Activated CD8-positive, alpha-beta memory T cell treated with anti-CD3 and anti-CD28 coated beads, Interleukin-2, amount 50 U/mL, for 4 hours (primary cell): ENCODE data around the gene HES1.

Source experiments
- DNase-seq: peaks from one replicate; pipeline ENCODE4 v3.0.0-alpha.2; 2020

Gene HES1

DNA sequence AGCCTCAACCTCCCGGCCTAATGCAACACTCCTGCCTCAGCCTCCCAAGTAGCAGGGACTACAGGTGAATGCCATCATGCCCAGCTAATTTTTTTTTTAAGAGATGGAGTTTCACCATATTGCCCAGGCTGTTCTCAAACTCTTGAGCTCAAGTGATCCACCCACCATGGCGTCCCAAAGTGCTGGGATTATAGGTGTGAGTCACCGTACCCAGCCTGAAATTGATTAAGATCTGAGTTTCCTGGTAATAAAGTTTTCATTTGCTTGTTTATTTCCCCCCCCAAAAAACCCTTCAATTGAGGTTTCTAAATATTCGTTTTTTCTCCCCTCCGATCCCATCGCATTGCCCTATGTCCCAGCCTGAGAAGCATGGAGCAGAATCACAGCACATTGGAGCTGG, 39.0 kb downstream of the HES1 start:
- DNase-seq: no peak

DNA sequence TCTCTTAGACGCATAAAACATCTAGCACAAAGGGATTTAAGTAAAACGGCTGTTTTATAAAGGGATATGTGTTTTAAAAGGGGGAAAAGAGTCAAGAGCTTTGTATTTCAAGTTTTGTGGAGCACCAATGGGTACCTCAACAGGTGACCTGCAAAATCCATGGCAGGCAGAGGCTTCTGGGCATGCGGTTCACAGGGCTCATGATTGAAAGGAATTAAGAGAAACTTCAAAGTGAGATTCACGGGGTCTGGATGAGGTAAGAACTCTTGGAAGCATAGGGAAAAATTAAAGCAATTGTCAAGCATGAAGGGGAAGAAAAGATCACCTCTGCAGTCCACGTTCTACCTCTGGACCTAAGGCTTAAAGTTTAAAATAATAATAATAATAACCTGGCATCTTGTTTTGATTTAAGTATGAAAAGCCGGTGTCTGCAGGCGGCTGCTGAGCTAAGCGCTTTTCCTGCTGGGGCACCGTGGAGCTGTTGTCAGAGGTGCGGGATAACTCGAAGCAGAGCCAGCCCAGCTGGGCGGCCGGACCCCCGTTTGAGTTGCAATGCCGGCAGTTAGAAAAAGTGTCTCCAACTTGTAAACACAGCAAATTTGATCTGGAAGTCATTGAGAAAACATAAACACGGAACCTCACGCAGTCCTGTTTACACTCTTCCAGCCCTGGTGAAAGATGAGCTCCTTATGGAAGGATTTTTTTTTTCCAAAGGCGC, 40.5 kb downstream of the HES1 start:
- no peak for DNase-seq

DNA sequence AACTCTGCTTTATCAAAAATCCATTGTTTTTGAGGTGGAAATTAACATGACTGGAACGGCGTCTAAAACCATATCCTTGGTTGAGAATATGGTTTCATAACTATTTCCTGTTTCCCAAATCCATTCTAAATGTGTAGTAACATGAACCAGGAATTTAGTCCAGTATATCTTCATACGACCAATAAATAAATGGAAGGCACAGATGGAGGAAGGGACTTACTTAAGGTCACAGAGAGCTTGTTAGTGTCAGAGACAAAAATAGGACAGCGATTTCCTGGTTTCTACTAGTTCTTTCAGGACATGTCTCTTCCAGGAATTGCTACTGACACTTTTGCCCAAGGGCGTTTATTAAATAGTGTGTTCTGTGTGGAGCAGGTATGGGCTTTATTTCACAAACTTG, 41.2 kb downstream of the HES1 start:
- DNase-seq: no peak

DNA sequence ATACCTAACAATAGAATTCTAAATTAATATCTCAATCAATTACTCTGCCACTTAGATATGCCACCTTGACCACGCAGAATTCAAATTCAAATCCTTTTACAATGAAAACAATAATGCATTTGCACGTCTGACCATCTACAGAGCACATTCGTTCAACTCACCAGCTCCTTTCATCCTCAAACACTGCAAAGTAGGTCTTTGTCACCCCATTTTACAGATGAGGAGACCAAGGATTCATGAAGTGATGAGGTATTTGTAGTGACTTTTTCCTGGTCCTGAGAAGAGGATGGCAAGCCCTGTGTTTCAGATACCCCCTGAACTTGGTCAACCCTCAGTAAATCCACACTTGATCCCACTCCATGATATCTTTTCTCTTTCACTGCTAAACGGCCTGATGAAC, 42.2 kb downstream of the HES1 start:
- no peak for DNase-seq

DNA sequence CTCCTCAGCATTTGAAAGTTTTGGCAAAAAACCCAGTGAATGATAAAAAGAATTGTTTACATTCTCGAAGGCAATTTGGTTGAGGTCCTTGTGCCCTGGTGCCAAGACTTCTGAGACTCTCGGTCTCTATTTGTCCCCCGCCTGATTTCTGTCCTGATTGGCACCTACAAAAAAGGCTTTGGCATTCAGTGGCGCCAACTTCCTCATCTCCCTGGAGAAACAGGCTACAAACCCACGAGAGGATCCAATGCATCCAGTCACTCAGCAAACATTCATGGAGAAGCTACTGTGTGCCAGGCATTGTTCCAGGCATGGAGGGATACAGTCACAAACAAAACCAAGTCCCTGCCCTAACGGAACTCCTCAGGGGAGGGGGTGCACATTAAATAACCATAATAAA, 42.7 kb downstream of the HES1 start:
- DNase-seq: no peak

DNA sequence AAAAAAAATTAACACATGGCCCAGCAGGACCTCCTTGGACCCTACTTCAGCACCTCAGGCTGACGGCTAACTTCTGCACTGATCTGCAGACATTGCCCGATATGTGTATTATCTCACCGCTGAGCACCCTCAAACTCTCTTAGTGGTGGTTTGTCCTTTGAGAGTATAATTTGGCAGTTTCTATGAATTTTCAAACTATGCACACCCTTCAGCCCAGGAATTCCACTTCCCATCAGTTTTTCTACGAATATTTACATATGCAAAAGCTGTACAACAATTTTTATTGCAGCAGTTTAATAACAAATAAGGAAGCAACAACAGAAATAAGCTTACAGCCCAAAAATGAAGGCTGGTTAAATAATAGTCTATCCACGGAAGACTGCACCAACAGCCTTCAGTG, 44.6 kb downstream of the HES1 start:
- no peak for DNase-seq

DNA sequence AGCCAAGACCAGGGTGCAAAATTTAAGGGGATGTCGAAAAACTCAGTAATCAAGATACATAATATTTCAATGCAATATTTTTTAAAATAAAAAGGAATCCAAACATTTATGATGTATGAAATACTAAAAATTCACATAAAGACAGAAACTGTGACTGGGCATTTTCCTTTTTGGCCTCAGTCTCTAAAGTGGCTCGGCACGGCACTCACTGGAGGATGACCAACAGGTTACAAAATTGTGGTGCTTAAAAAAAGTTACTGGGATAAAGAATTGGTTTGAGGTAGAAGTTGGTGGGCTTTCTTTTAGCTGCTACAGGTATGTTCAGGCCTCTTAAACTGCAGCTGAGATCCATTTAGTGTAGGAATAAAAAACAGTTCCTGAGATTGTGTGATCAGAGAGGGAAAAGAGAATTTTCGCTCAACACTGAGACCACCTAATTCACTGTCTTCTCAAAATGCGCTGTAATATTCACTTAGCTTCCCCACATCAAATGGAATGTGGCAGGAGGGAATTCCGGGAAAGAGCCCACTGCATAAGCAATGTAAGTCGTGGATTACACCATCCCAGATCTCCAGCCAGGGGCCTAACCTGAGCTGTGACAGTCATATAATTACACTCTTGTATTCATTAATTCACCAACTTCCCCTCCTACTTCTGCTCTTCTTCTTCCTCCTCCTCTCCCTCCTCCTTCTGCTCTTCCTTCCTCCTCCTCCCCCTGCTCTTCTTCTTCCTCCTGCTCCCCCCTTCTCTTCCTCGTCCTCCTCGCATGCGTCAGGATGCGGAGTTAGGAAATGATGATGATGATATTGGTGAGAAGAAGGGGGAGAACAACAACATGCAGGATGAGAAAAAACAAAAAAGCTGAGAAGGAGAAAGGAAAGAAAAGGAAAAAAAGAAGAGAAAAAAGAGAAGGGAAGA, 45.9 kb downstream of the HES1 start:
- no peak for DNase-seq

DNA sequence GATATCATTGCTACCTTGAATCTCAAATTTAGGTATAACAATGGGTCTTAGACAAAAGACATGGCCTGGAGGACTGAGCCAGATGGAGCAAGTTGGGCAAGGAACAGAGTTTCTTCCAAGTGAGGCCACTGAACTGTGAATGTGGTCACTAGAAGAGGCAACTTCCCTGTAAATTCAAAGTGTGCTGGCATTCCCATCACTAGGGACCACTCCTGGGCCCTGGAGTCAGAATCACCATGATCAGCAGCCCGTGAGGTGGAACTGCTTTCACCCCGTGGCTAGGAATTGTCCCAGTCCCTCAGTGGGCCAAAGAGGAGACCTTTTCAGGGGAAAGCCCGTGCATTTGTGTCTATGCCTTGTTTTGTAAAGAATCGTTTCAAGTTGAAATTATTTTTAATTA, 47.3 kb downstream of the HES1 start:
- no peak for DNase-seq

DNA sequence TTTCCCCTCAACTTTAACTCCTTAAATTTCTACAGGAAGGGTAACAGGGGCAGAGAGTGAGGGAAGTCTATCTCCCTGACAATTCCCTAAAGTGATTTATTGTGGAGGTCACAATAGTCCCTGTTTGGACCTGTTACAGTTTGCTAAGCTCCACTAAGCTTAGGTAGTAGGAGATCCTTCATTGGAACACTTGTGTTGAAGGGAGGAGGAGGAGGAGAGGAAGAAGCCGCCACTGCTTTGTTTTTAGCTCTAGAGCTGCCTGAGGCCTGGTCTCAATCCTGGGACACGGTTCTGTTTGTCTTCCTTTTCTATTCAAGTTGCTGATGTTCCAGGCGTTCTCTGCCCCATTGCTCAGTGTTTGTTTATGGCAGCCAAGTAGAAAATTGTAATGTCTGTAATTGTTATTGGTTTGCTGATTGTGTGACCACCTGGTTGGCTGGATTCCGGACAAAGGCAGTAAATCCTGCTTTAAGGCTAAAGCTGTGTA, 48.4 kb downstream of the HES1 start:
- no peak for DNase-seq

DNA sequence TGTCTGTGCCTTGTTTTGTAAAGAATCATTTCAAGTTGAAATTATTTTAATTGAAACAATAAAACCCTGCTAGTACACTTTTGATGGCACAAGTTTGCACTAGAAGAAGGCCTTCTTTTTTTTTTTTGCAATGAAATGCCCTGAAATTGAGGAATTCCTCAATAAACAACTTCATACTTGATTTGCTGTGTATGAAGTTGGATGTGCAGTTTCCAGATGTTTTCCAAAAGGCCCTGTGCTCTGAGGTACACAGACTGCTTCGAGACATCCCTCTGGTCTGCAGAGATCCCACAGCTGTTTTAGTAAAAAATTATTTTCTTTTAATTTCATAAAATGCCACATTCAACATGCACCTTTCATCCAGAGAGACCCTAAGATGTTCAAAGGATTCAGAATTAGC, 48.9 kb downstream of the HES1 start:
- no peak for DNase-seq

DNA sequence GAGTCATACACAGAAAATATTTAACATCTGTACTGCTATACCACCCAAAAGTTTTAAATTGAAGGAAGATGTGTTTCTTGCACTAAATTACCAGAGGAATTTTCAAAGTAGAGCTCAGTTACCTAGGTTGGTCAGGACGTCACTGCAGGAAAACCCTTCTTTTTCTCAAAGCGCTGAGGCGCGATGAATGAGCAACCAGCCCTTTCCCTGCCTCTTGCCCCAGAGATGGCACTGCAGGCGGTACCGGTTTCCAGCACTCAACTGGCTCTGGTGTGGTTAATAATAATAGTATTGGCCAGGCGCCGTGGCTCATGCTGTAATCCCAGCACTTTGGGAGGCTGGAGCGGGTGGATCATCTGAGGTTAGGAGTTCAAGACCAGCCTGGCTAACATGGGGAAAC, 49.3 kb downstream of the HES1 start:
- no peak for DNase-seq

DNA sequence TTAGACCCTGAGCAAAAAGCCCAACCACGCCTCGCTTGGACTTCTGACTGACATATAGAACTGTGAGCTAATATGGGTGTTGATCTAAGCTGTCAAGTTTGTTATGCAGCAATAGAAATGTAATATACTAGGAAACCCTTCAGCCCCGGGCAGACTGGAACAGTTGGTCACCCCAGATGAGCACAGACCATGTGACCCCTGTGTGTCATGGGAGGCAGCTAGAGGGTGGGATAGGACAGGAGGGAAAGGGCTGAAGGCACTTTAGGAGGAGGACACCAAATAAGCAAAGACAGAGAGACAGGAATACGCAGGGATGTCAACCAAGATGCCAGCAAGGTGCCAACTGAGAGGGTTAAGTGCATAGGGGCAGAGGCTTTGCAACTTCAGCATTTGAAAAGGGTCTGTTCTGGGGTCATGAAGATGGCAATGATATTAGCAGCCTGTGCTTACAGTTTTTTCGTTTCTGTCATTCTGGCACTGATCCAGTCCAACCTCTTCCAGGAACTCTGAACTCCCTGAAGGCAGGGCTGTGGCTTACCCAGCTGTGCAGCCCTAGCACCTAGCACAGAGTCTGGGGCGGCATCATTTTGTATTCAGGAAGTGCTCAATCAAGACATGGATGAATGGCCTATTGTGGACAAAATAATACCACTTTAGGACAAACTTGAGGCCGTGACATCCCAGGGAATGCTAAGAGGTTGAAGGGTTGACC, 51.4 kb downstream of the HES1 start:
- no peak for DNase-seq
